ENCODE results near the gene FOXB2. TPM values are rescaled to one million over a fixed set of nuclear protein-coding genes. Genes with fewer than 3 reads are reported as not detected.

Gene FOXB2
- total and polyA plus RNA-seq, 2 of the 13 experiments (the other 11 are each of a cell fraction or from before 2014, with no cell fraction given), result not detected

- TF ChIP-seq, protein P1, sequence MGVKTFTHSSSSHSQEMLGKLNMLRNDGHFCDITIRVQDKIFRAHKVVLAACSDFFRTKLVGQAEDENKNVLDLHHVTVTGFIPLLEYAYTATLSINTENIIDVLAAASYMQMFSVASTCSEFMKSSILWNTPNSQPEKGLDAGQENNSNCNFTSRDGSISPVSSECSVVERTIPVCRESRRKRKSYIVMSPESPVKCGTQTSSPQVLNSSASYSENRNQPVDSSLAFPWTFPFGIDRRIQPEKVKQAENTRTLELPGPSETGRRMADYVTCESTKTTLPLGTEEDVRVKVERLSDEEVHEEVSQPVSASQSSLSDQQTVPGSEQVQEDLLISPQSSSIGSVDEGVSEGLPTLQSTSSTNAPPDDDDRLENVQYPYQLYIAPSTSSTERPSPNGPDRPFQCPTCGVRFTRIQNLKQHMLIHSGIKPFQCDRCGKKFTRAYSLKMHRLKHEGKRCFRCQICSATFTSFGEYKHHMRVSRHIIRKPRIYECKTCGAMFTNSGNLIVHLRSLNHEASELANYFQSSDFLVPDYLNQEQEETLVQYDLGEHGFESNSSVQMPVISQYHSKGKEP (CRISPR knock-in tag; IDR thresholded peaks at IDR 0.05), result no peak
- TF ChIP-seq ZNF407 (CRISPR knock-in tag; IDR thresholded peaks at IDR 0.05; ENCODE audit: not compliant biosample characterization), result no peak
Measured at GRCh38 chr9:76989501-76989900, 30.0 kb upstream of the FOXB2 start (continued).
